Activated CD4-positive, alpha-beta T cell treated with anti-CD3 and anti-CD28 coated beads, Interleukin-2, amount 10 ng/mL, durations not matched to agents 7 days and 5 days (primary cell): ENCODE results near the gene C10orf120. TPM values are rescaled to one million over a fixed set of nuclear protein-coding genes. Genes with fewer than 3 reads are reported as not detected.

ENCODE experiments used
- CTCF ChIA-PET: fragments of 350-600 bp; sonication (Branson Sonifier 250); formaldehyde crosslinking; loops from one replicate; lab custom pipeline; 2021; ENCODE audit warnings: antibody characterized with exemption; lab: Charles Lee
- POLR2A ChIA-PET: fragments of 350-600 bp; sonication (Branson Sonifier 250); formaldehyde crosslinking; loops from one replicate; lab custom pipeline; 2021; ENCODE audit warnings: antibody characterized with exemption; lab: Charles Lee
- DNase-seq: peaks from one replicate; pipeline ENCODE4 v3.0.0-alpha.2; 2020
- H3K27ac Mint-ChIP-seq: one replicate; pipeline ENCODE4 v1.8.0; 2021; ENCODE audit warnings: mild to moderate bottlenecking, moderate library complexity, mixed read lengths
- H3K27me3 Mint-ChIP-seq: one replicate; pipeline ENCODE4 v1.8.0; 2021; ENCODE audit warnings: mixed read lengths
- H3K36me3 Mint-ChIP-seq: one replicate; pipeline ENCODE4 v1.8.0; 2021; ENCODE audit warnings: low read depth, mixed read lengths
- H3K4me1 Mint-ChIP-seq: one replicate; pipeline ENCODE4 v1.8.0; 2021; ENCODE audit warnings: mixed read lengths
- H3K4me3 Mint-ChIP-seq: one replicate; pipeline ENCODE4 v1.8.0; 2021; ENCODE audit warnings: mild to moderate bottlenecking, moderate library complexity, mixed read lengths
- H3K9me3 Mint-ChIP-seq: one replicate; pipeline ENCODE4 v1.8.0; 2021; ENCODE audit warnings: mixed read lengths
- total RNA-seq, 2 experiments: library from RNA; stranded (reverse); gene quantifications; one replicate each; pipeline ENCODE4 v1.2.3, GENCODE V29; 2021

Gene C10orf120
- total RNA-seq, 2 experiments from 2014 or later, result not detected

DNA sequence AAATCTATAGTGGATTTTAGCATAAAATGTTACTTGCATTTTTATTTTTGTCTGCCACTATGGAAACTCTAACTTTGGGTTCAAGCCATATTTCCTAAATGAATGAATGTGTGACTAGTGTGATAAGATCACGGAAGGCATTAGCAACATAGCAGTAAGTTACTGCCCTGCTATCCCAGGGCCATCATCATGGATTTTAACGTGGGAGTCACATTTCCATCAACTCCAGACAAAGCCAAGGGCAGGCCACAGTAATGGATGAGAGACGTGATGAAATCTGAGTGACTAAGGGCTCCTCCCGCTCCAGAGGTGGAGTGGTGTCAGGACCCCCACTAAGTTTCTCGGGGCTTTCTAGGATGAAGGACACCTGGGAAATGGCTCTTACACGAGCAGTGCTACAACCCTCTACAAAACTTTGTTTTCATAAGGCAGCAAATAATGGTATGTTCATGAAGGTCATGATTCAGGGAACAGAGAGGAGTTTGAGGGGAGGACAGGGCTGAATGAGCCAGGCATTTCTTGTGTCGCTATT is 34.3 kb downstream of the C10orf120 start:
- Mint-ChIP-seq H3K27ac (no peak overlapping the region), H3K36me3 (no peaks in the 10 kb centered on the region), H3K27me3 (peaks cover 4% of the 10 kb centered on the region), H3K4me3 (no peak overlapping the region), H3K4me1 (no peaks in the 10 kb centered on the region), H3K9me3 (no peaks in the 10 kb centered on the region)
- no peak for DNase-seq
- CTCF ChIA-PET, result no interaction called here
- POLR2A ChIA-PET, result no interaction called here

DNA sequence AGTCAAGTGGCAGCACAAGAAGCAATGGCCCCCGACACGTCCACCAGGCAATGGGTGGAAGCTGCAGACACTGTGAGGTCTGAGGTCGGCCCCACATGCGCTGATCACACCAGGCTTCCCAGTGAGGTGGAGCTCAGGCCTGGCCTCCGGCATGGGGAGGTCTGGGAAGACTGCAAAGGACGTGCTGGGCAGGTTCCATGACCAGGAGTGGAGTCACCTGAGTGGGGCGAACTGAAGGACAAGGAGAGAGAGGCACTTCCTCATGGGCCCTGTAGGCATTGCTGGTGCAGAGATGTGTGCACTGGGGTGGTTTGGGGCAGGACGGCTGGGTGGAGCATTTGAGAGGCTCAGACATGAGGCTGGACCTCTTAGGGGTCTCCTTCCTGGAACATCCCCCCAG is 35.1 kb downstream of the C10orf120 start:
- H3K4me3 Mint-ChIP-seq, result no peak overlapping the region
- peaks cover 4% of the 10 kb centered on the region for H3K27me3 Mint-ChIP-seq
- no peaks in the 10 kb centered on the region for H3K4me1 Mint-ChIP-seq
- H3K36me3 Mint-ChIP-seq, result no peaks in the 10 kb centered on the region
- H3K9me3 Mint-ChIP-seq, result no peaks in the 10 kb centered on the region
- ChIA-PET CTCF (no interaction called here), POLR2A (no interaction called here)
- no peak for DNase-seq
- H3K27ac Mint-ChIP-seq, result no peak overlapping the region

DNA sequence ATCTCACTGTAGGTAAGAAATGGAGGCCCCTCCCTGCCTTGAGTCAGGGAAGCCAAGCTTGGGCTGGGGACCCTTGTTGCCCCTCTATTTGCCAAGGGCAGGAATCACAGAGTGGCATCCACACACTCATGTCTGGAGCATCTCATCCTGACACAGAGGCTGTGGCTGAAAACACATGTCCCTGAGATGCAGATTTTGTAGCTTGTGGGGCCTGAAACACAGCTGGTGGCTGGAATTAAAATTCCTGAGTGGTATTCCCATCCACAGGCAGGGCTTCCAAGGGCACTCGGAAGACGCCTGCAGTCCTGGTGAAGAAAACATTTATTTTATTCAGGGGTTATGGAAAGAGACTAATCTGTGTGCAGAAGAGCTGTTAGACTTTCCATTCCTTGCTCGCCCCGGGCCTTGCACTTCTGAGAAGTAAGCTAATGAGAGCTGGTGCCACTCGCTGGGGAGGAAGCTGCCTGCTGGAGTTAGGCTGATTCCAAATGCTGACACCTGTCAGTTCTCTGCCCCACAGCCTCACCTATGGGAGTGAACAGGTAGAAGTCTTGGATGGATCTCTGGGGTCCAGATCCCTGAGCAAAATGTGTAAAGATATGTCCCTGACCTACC is 36.0 kb downstream of the C10orf120 start:
- Mint-ChIP-seq H3K27ac (no peak overlapping the region), H3K27me3 (peaks cover 4% of the 10 kb centered on the region), H3K4me1 (no peaks in the 10 kb centered on the region), H3K9me3 (no peaks in the 10 kb centered on the region), H3K4me3 (no peak overlapping the region), H3K36me3 (no peaks in the 10 kb centered on the region)
- DNase-seq, result no peak
- ChIA-PET CTCF (no interaction called here), POLR2A (interaction anchor here (0.7 kb wide), 1 partner anchor 13 kb away, joined by 3 read pairs; no protein-coding TSS in a partner anchor)

DNA sequence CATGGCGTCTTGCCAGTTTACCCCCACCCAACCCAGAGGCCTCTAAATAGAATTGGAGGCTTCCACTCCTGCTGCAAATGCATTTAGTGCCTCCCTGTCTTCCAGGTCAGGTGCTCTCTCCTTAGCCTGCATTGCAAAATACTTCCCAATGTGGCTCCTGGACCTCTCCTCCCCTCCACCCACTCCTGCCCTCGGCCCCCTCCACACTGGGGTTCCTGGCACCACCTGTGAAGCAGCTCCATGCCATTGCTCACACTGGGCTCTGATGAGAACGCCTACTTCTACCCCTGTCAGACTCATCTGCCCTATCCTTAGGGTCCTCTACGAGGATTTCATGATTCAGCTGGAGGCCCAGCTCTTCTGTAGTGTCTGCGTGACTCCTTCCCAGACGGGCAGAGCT is 37.4 kb downstream of the C10orf120 start:
- Mint-ChIP-seq H3K27ac (no peak overlapping the region), H3K9me3 (no peaks in the 10 kb centered on the region), H3K4me1 (no peaks in the 10 kb centered on the region), H3K27me3 (no peaks in the 10 kb centered on the region), H3K36me3 (no peaks in the 10 kb centered on the region), H3K4me3 (no peak overlapping the region)
- ChIA-PET CTCF (no interaction called here), POLR2A (no interaction called here)
- no peak for DNase-seq

DNA sequence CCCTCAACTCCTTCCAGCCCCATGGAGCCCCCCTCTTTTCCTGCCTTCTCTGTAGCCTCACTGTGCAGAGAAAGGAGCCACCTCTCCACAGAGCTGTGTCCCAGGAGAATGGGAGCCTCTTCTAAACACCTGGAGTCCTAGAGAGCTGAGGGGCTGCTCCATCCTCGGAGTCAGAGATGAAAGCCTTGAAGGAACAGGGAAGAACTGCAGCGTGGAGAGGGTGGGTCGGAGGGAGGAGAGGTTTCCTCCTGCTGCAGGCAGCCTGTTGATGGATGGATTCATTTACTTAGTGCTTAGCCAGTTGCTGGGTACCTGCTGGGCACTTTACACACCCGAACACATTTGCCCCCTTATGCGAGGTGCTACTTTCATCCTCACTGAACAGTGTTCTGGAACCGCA is 39.0 kb downstream of the C10orf120 start:
- Mint-ChIP-seq H3K27me3 (no peaks in the 10 kb centered on the region), H3K4me3 (no peak overlapping the region), H3K4me1 (no peaks in the 10 kb centered on the region), H3K27ac (no peak overlapping the region), H3K9me3 (no peaks in the 10 kb centered on the region), H3K36me3 (no peaks in the 10 kb centered on the region)
- DNase-seq, result no peak
- CTCF ChIA-PET, result no interaction called here
- POLR2A ChIA-PET, result no interaction called here

DNA sequence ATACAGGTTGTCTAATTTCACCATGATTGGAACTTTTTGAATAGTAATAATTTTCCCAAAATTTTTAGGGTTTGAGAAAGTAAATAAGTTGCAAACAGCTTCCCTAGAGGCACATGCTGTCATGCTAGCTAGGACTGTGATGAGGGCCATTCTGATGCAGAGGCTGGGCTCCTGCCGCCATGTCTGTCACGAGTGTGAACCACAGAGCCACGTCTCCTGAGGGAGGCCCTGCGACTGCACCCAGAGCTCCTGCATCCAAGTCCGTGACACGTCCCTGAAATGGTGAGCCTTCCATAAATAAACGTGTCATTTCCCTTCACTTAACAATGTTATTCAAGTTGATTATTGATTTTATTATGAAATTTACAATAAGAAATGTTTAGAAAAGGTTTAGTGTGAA is 40.0 kb downstream of the C10orf120 start:
- Mint-ChIP-seq H3K4me3 (no peak overlapping the region), H3K9me3 (no peaks in the 10 kb centered on the region), H3K27ac (no peak overlapping the region), H3K4me1 (no peaks in the 10 kb centered on the region), H3K36me3 (no peaks in the 10 kb centered on the region), H3K27me3 (peaks cover 2% of the 10 kb centered on the region)
- ChIA-PET CTCF (no interaction called here), POLR2A (no interaction called here)
- DNase-seq, result no peak

DNA sequence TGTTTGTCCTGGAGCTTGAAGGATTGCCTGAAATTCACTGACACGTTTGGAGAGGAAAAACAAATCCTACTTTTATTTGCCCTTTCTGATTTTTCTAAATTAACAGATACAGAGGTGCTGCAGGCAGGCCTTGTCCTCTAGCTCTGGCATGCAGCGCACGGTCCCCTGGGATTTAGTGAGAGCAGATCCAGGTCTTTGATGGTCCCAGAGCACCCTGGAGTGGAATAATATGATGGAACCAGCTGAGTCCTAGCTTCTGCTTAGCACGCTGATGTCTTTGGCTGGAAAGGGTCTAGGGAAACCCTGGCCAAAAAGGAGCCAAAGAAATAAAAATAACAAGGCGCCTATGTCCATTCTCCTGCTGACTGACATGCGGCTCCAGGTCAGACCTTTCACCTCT is 40.5 kb downstream of the C10orf120 start:
- H3K27ac Mint-ChIP-seq, result no peak overlapping the region
- ChIA-PET CTCF (interaction anchor here (0.6 kb wide), 1 partner anchor 1291 kb away, joined by 3 read pairs; no protein-coding TSS in a partner anchor), POLR2A (no interaction called here)
- H3K4me1 Mint-ChIP-seq, result no peaks in the 10 kb centered on the region
- no peak overlapping the region for H3K4me3 Mint-ChIP-seq
- H3K27me3 Mint-ChIP-seq, result peaks cover 5% of the 10 kb centered on the region
- no peak for DNase-seq
- no peaks in the 10 kb centered on the region for H3K36me3 Mint-ChIP-seq
- H3K9me3 Mint-ChIP-seq, result no peaks in the 10 kb centered on the region

DNA sequence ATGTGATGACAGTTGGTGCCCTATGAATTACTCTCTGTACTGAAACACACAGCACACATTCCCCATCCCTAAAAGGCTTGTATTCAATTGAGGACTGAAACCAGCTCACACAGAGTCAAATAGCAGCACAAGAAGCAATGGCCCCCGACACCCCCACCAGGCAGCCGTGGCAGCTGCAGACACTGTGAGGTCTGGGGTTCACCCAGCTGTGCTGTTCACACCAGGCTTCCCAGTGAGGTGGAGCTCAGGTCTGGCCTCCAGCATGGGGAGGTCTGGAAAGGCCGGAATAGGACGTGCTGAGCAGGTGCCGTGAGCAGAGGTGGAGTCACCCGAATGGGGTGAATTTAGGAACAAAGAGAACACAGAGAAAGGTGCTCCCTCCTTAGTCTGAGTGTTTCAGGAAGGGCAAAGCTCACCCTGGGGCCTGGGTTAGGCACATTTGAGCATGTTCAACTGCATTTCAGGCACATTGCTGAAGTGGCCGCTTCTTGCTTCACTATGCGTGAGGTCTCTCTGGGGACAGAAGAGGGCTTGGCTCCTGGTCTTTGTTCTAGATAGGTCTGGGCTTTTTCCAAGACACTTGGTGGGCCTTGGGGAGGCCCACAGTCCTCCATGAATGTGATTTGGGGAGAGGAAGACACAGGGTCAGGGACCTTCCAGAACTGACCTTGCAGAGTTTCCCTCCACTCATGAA is 41.1 kb downstream of the C10orf120 start:
- Mint-ChIP-seq H3K27me3 (peaks cover 9% of the 10 kb centered on the region), H3K4me3 (no peak overlapping the region), H3K9me3 (no peaks in the 10 kb centered on the region), H3K36me3 (no peaks in the 10 kb centered on the region), H3K27ac (no peak overlapping the region), H3K4me1 (no peaks in the 10 kb centered on the region)
- DNase-seq, result no peak
- ChIA-PET CTCF (interaction anchor here (0.6 kb wide), 1 partner anchor 1291 kb away, joined by 3 read pairs; no protein-coding TSS in a partner anchor), POLR2A (no interaction called here)

DNA sequence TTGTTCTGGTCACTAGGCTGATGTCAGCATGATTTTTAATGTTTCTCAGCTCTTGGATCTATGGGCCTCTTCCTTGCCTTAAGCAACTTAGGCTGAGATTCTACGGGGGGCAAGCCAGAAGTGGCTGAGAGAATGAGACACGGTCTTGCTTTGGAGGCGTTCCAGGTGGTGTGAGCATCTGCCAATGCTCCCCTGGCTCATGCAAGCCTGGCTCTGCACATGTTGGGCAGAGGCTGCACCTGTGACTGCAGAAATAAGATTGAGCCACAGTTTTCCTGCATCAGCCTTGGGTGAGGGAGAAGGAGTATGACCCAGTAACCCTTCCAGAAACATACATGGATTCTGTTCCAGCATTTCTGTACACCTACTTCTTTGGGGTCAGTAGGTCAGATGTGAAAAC is 41.9 kb downstream of the C10orf120 start:
- Mint-ChIP-seq H3K4me1 (no peaks in the 10 kb centered on the region), H3K4me3 (no peak overlapping the region), H3K36me3 (no peaks in the 10 kb centered on the region), H3K27me3 (peaks cover 17% of the 10 kb centered on the region), H3K27ac (no peak overlapping the region), H3K9me3 (no peaks in the 10 kb centered on the region)
- ChIA-PET CTCF (interaction anchor here (0.6 kb wide), 1 partner anchor 377 kb away, joined by 3 read pairs; no protein-coding TSS in a partner anchor), POLR2A (no interaction called here)
- no peak for DNase-seq

DNA sequence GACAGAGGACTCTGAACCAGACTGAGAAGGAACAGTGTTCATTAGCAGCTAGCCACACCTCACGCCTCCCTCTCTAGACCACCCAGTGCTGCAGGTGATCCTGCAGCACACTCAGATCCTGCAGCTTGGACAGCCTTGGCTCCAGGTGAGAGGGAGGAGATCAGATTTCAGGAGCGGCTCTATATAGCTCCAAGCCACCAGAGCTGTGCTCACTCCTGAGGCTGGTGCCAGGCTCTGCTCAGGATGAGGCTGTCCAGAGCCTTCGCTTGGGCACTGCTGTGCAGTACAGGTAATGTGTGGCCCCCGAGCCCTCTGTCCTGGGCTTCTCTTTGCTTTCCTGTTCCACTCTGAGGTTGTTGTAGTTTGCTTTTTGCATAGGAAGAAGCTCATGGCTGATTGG is 42.4 kb downstream of the C10orf120 start:
- H3K9me3 Mint-ChIP-seq, result no peaks in the 10 kb centered on the region

DNA sequence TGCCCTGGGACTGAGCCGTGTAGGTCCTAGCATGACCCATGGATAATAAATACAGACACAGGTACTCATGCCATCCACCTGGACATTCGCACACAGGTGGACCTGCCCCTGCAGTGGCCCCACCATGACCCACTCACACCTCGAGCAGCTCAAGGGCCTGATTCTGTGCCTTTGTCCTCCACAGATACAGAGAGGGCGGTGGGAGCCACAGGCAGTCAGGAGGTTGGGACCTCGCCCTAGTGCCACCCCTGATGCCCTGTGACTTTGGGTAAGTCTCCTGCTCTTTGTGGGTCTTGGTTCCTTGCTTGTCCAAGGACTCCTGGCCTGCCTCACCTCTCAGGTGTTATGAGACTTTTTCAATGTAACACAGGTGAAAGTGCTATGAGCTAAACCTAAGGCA is 42.9 kb downstream of the C10orf120 start:
- DNase-seq, result no peak
- CTCF ChIA-PET, result no interaction called here
- POLR2A ChIA-PET, result no interaction called here
- Mint-ChIP-seq H3K27me3 (peaks cover 25% of the 10 kb centered on the region), H3K4me3 (no peak overlapping the region), H3K4me1 (no peaks in the 10 kb centered on the region), H3K27ac (no peak overlapping the region), H3K9me3 (no peaks in the 10 kb centered on the region), H3K36me3 (no peaks in the 10 kb centered on the region)

More for the DNA sequence above, 42.4 kb downstream of the C10orf120 start:
- ChIA-PET CTCF (interaction anchor here (0.6 kb wide), 1 partner anchor 377 kb away, joined by 3 read pairs; no protein-coding TSS in a partner anchor), POLR2A (no interaction called here)
- no peaks in the 10 kb centered on the region for H3K4me1 Mint-ChIP-seq
- no peak for DNase-seq
- H3K4me3 Mint-ChIP-seq, result no peak overlapping the region
- no peak overlapping the region for H3K27ac Mint-ChIP-seq
- no peaks in the 10 kb centered on the region for H3K36me3 Mint-ChIP-seq
- peaks cover 22% of the 10 kb centered on the region for H3K27me3 Mint-ChIP-seq

DNA sequence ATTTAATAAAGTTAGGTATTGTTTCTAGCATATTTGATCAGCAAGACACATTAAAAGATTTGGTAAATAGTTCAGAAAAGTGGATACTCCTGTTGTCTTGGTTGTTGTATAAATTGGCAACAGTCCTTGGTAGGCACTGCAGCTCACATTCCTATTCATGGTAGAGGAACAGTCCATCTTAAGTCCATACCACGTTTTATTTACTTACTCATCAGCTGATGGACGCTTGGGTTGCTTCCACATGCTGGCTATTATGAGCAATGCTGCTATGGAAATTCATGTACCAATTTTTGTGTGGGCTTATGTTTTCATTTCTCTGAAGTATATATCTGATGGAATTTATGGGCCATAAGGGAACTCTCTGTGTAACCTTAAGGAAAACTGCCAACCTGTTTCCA is 43.3 kb downstream of the C10orf120 start:
- Mint-ChIP-seq H3K4me3 (no peak overlapping the region), H3K4me1 (no peaks in the 10 kb centered on the region), H3K27ac (no peak overlapping the region), H3K36me3 (no peaks in the 10 kb centered on the region), H3K9me3 (no peaks in the 10 kb centered on the region), H3K27me3 (peaks cover 27% of the 10 kb centered on the region)
- POLR2A ChIA-PET, result no interaction called here
- no peak for DNase-seq
- CTCF ChIA-PET, result no interaction called here

DNA sequence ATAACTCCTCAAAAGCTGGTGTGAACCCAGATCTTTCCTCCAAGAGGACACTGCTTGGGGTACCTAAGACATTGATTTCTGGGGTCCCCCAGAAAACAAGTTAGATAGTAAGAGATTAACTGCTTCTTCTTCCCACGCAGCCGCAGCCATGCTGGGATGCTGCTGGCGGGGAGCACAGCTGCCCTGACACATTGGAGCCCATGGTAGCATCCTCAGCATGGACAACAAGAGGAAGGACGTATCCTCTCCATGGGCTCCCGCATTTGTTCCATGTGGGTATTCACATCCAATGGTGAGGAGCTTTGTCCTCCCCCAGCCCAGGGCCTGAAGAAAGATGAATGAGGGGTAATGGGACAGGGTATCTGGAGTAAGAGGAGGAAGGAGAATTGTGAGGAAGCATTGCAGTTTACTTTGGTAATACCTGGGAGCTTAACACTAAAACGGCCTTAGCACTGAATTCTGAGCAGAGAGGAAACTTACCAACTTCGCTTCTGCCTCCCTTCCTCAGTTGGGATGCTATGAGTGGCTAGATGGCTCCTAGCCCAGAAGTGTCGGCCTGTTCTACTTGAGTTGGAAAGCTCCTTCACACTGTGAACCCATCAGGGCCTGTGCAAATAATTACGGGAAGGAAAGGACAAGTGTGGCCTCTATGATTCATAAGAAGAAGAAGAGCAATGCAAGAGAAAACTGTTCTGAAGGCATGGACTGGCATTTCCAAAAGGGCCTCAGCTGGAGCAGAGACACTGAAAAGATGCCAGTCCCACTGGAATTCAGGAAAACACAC is 43.9 kb downstream of the C10orf120 start:
- H3K4me3 Mint-ChIP-seq, result no peak overlapping the region
- peaks cover 27% of the 10 kb centered on the region for H3K27me3 Mint-ChIP-seq
- ChIA-PET CTCF (no interaction called here), POLR2A (no interaction called here)
- no peak overlapping the region for H3K27ac Mint-ChIP-seq
- H3K9me3 Mint-ChIP-seq, result no peaks in the 10 kb centered on the region
- DNase-seq, result no peak
- H3K4me1 Mint-ChIP-seq, result no peaks in the 10 kb centered on the region
- H3K36me3 Mint-ChIP-seq, result no peaks in the 10 kb centered on the region
